Mesendoderm (in vitro differentiated cells): Measurements from ENCODE around the gene TTC12.
A peak's percentile ranks its signal among the peaks of the same experiment; 100 is the strongest.

Source experiments
- DNase-seq: peaks from one replicate; pipeline ENCODE4 v3.0.0; 2013
- H2AK5ac ChIP-seq: 2 replicates; pipeline ENCODE4 v1.6.1; 2013; ENCODE audit warnings: low read length, inconsistent platforms
- H2BK120ac ChIP-seq: 2 replicates; pipeline ENCODE4 v1.6.1; 2013; ENCODE audit warnings: low read depth, mild to moderate bottlenecking, low read length, moderate library complexity, mixed read lengths
- H2BK15ac ChIP-seq: replicated peaks from 2 replicates; pipeline ENCODE4 v1.6.1; 2013; ENCODE audit warnings: low read depth, mild to moderate bottlenecking, moderate library complexity
- H2BK5ac ChIP-seq: 2 replicates; pipeline ENCODE4 v1.6.1; 2013; ENCODE audit warnings: low read length, inconsistent platforms
- H3K18ac ChIP-seq: 2 replicates; pipeline ENCODE4 v1.6.1; 2013; ENCODE audit warnings: mild to moderate bottlenecking, low read length, mixed read lengths
- H3K23ac ChIP-seq: one replicate; pipeline ENCODE4 v1.6.1; 2013; ENCODE audit warnings: low read length
- H3K27ac ChIP-seq: 2 replicates; pipeline ENCODE4 v1.5.1; 2013; ENCODE audit warnings: low read depth, mild to moderate bottlenecking, inconsistent platforms, low read length, moderate library complexity
- H3K27me3 ChIP-seq: 2 replicates; pipeline ENCODE4 v1.6.1; 2013; ENCODE audit warnings: low read length, control low read depth, mild to moderate bottlenecking, inconsistent platforms; ENCODE audit not compliant: insufficient read depth, poor library complexity
- H3K36me3 ChIP-seq: 2 replicates; pipeline ENCODE4 v1.6.1; 2013; ENCODE audit warnings: low read length, inconsistent platforms; ENCODE audit not compliant: control insufficient read depth, insufficient read depth
- H3K4ac ChIP-seq: one replicate; pipeline ENCODE4 v1.6.1; 2013; ENCODE audit warnings: low read depth, mild to moderate bottlenecking, low read length, moderate library complexity
- H3K4me1 ChIP-seq: 2 replicates; pipeline ENCODE4 v1.6.1; 2013; ENCODE audit warnings: low read depth, low read length, inconsistent platforms; ENCODE audit not compliant: control insufficient read depth
- H3K4me2 ChIP-seq: 2 replicates; pipeline ENCODE4 v1.6.1; 2013; ENCODE audit warnings: low read length
- H3K4me3 ChIP-seq: 2 replicates; pipeline ENCODE4 v1.5.1; 2013; ENCODE audit warnings: mild to moderate bottlenecking, low read length
- H3K56ac ChIP-seq: one replicate; pipeline ENCODE4 v1.6.1; 2013; ENCODE audit warnings: low read length
- H3K79me1 ChIP-seq: 2 replicates; pipeline ENCODE4 v1.6.1; 2013; ENCODE audit warnings: low read length, inconsistent platforms
- H3K79me2 ChIP-seq: 2 replicates; pipeline ENCODE4 v1.6.1; 2013; ENCODE audit warnings: mild to moderate bottlenecking, low read length; ENCODE audit not compliant: control insufficient read depth, insufficient read depth
- H3K9ac ChIP-seq: 2 replicates; pipeline ENCODE4 v1.6.1; 2013; ENCODE audit warnings: low read length, inconsistent platforms
- H4K5ac ChIP-seq: one replicate; pipeline ENCODE4 v1.6.1; 2013; ENCODE audit warnings: low read length
- H4K8ac ChIP-seq: one replicate; pipeline ENCODE4 v1.6.1; 2013; ENCODE audit warnings: low read depth, mild to moderate bottlenecking, control low read depth, low read length, moderate library complexity
- WGBS: extraction: QIAGEN DNeasy Blood & Tissue Kit; methylation state at CpG from one replicate; pipeline ENCODE4 v1.1.7; 2013; ENCODE audit warnings: low lambda C conversion rate, missing lambda C conversion rate; ENCODE audit not compliant: insufficient coverage; ENCODE audit errors: extremely low coverage; 5-methylcytosine and 5-hydroxymethylcytosine counted together

TTC12 gene

DNA sequence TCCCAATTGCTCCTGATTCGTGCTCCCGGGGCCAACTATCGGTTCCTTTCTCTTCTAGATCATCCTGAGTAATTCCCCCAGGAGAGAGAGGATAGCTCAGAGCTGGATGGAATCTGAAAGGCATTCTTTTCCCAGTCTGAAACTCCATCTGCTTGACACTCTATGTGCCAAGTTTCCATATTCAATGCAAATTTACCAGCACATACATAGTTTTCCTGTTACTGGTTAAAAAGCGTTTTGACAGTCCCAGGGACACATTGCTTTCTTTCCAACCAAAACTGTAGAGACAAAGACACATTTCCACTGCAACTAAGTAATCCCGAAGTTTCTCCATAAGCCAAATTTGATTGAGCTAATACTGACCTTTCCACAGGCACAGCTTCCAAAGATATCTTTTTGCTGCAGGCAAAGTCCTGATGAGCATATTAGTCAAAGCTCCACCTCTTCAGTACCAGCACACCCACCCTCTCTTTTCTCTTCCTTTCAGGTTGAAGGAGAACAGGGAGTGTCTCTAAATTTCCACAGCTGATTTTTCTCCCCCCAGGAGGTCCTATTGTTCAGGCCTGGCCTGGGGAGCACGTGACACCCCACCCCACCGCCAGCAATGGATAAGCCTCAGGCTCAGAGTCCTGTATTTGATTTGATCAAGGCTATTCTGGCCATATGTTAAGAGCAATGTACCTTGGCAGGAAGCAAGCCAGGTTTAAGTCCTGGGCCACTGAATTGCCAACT lies 63.5 kb downstream of the TTC12 start:
- no peaks in the 10 kb centered on the region for H3K79me2 ChIP-seq
- H2AK5ac ChIP-seq = no peak overlapping the region
- WGBS = no CpG with 5 or more reads among the region's 7 CpGs
- no peak overlapping the region for H3K4me3 ChIP-seq
- no peak overlapping the region for H3K9ac ChIP-seq
- no peaks in the 10 kb centered on the region for H3K36me3 ChIP-seq
- no peak overlapping the region for H2BK5ac ChIP-seq
- no peak overlapping the region for H4K5ac ChIP-seq
- H3K4me2 ChIP-seq = no peak overlapping the region
- H2BK120ac ChIP-seq = no peak overlapping the region
- H2BK15ac ChIP-seq = no peak overlapping the region
- H3K79me1 ChIP-seq = no peaks in the 10 kb centered on the region
- peaks cover 12% of the 10 kb centered on the region for H3K4me1 ChIP-seq
- no peak overlapping the region for H4K8ac ChIP-seq
- H3K56ac ChIP-seq = peak overlapping the region; percentile 27
- H3K27me3 ChIP-seq = no peaks in the 10 kb centered on the region
- H3K27ac ChIP-seq = no peak overlapping the region
- peak; percentile 63 for DNase-seq
- H3K18ac ChIP-seq = no peak overlapping the region
- no peak overlapping the region for H3K4ac ChIP-seq
- H3K23ac ChIP-seq = no peak overlapping the region

DNA sequence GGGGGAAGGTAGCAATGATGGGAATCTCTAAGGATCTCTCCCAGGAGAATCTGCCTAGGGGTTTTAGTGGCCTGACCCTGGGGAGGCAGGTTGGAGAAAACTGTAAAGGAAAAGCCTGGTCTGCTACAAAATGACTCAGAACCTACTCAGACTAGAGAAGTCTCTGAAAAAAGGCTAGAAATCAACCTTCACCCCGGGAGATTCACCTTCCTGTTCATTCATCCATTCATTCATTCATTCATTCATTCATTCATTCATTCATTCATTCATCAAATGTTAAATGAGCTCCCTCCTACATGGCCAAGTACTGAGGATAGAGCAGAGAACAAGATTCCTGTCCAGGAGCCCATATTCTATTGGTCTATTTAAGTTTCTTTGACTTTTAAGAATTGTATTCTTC lies 64.3 kb downstream of the TTC12 start:
- Histone ChIP-seq H3K79me2 (no peaks in the 10 kb centered on the region), H3K56ac (no peak overlapping the region), H3K9ac (no peak overlapping the region), H4K8ac (no peak overlapping the region), H2AK5ac (no peak overlapping the region), H2BK15ac (no peak overlapping the region), H3K18ac (no peak overlapping the region), H2BK120ac (no peak overlapping the region), H3K4me2 (no peak overlapping the region), H4K5ac (no peak overlapping the region), H3K23ac (no peak overlapping the region), H3K27me3 (no peaks in the 10 kb centered on the region), H3K4me1 (peaks cover 12% of the 10 kb centered on the region), H3K4me3 (no peak overlapping the region), H3K4ac (no peak overlapping the region), H2BK5ac (no peak overlapping the region), H3K36me3 (no peaks in the 10 kb centered on the region), H3K79me1 (no peaks in the 10 kb centered on the region), H3K27ac (no peak overlapping the region)
- no peak for DNase-seq
- WGBS = no CpG with 5 or more reads among the region's 1 CpG

DNA sequence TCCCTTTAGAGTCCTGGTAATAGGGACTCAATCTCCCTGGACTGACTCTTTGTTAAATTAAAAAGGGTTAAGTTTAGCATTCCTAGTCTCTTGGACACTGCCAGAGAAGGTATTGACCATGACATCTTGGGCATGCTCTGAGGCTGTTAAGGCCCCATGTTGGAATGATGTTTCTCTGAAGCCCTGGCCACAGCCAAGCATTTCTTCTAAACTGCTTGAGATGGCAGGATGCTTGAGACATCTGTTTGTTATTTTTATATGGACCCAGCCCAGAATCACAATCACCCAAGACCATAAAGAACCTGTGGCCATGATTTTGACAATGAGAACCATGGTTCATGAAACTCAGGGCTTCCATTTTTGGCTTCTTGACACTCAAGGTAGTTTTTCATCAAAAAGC lies 67.7 kb downstream of the TTC12 start:
- Histone ChIP-seq H3K18ac (no peak overlapping the region), H3K4me1 (peaks cover 11% of the 10 kb centered on the region), H3K56ac (no peak overlapping the region), H3K9ac (no peak overlapping the region), H3K27ac (no peak overlapping the region), H2AK5ac (no peak overlapping the region), H2BK120ac (no peak overlapping the region), H3K4me2 (no peak overlapping the region), H4K5ac (no peak overlapping the region), H3K23ac (peak overlapping the region; percentile 52), H3K36me3 (no peaks in the 10 kb centered on the region), H3K4me3 (no peak overlapping the region), H4K8ac (no peak overlapping the region), H3K79me2 (no peaks in the 10 kb centered on the region), H2BK15ac (no peak overlapping the region), H2BK5ac (no peak overlapping the region), H3K4ac (no peak overlapping the region), H3K79me1 (no peaks in the 10 kb centered on the region), H3K27me3 (no peaks in the 10 kb centered on the region)
- DNase-seq = no peak

DNA sequence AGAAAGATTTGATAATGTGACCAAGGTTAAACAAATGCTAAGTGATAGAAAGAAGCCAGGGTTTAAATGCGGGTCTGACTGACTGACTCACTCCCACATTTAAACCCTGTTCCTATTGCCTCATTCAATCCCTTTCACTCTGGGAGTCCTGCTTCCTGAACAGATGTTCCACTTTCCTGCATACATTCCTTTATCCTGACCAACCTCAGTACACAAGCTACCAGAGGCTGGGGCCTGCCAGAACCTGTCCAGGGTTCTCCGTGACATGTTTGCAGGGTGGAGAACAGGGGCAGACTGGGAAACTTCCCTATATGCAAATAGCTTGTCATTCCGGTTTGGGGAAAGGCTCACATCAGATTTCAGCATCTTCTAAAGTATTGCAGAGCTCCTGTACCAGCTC lies 70.2 kb downstream of the TTC12 start:
- no peak overlapping the region for H3K9ac ChIP-seq
- DNase-seq = peak; percentile 28
- no peak overlapping the region for H4K8ac ChIP-seq
- H3K27me3 ChIP-seq = no peaks in the 10 kb centered on the region
- no peak overlapping the region for H3K56ac ChIP-seq
- H3K27ac ChIP-seq = no peak overlapping the region
- H3K4me3 ChIP-seq = no peak overlapping the region
- WGBS = no CpG with 5 or more reads among the region's 3 CpGs
- H3K36me3 ChIP-seq = no peaks in the 10 kb centered on the region
- peaks cover 12% of the 10 kb centered on the region for H3K4me1 ChIP-seq
- no peak overlapping the region for H2BK5ac ChIP-seq
- H3K79me2 ChIP-seq = no peaks in the 10 kb centered on the region
- H3K18ac ChIP-seq = no peak overlapping the region
- H3K4me2 ChIP-seq = no peak overlapping the region
- no peak overlapping the region for H2AK5ac ChIP-seq
- H2BK120ac ChIP-seq = no peak overlapping the region
- no peaks in the 10 kb centered on the region for H3K79me1 ChIP-seq
- H3K4ac ChIP-seq = no peak overlapping the region
- no peak overlapping the region for H3K23ac ChIP-seq
- no peak overlapping the region for H2BK15ac ChIP-seq
- no peak overlapping the region for H4K5ac ChIP-seq

DNA sequence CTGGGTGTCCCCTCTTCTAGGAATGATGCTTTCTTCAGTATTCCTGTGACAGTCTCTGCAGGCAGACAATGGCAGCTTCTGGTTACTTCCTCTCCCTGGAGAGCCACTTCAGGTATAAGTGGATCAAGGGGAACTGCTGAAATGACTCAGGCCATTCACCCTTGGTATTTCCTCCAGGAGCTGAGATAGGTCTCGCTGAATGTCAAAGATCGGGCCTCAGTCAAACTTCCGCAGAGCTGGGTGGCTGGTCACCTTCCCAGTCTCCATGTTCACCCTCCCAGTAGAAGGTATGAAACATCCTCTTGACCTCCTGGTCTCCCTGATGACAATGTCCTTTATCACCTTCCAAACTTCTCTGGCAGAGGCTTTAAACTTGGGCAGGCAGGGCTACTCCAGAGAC lies 71.4 kb downstream of the TTC12 start:
- Histone ChIP-seq H3K79me1 (no peaks in the 10 kb centered on the region), H4K8ac (no peak overlapping the region), H2BK120ac (no peak overlapping the region), H3K18ac (no peak overlapping the region), H3K36me3 (no peaks in the 10 kb centered on the region), H3K27me3 (no peaks in the 10 kb centered on the region), H2BK5ac (no peak overlapping the region), H3K9ac (no peak overlapping the region), H3K56ac (no peak overlapping the region), H3K4me2 (no peak overlapping the region), H3K4me3 (no peak overlapping the region), H3K27ac (no peak overlapping the region), H3K79me2 (no peaks in the 10 kb centered on the region), H3K4me1 (peaks cover 17% of the 10 kb centered on the region), H2BK15ac (no peak overlapping the region), H4K5ac (no peak overlapping the region), H3K4ac (no peak overlapping the region), H2AK5ac (no peak overlapping the region), H3K23ac (no peak overlapping the region)
- DNase-seq = no peak
- WGBS = no CpG with 5 or more reads among the region's 3 CpGs

DNA sequence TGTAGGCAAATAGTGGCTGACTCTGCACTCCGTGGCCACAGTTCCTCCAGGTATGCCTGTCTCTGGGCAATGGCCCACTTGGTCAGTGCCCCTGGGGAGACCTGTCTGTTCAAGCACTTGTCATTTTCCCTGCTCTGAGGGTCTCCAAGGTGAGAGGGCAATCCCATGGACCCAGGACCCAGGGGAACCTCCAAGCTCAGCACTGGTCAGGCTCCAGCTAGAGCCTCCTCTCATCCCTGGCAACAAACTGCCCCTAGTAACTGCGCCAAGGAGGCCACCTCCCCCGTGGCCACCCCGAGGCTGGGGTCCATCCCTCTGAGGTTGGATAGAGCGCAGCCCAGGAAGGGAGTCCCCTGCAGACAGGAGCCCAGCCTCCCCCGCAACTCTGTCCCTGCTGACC lies 72.5 kb downstream of the TTC12 start:
- WGBS = no CpG with 5 or more reads among the region's 6 CpGs
- H3K4me2 ChIP-seq = no peak overlapping the region
- H4K8ac ChIP-seq = no peak overlapping the region
- no peaks in the 10 kb centered on the region for H3K79me1 ChIP-seq
- H3K79me2 ChIP-seq = no peaks in the 10 kb centered on the region
- DNase-seq = no peak
- no peak overlapping the region for H3K4ac ChIP-seq
- no peak overlapping the region for H3K4me3 ChIP-seq
- H3K36me3 ChIP-seq = no peaks in the 10 kb centered on the region
- H2BK120ac ChIP-seq = no peak overlapping the region
- H2BK15ac ChIP-seq = no peak overlapping the region
- no peak overlapping the region for H3K27ac ChIP-seq
- H3K18ac ChIP-seq = no peak overlapping the region
- H3K4me1 ChIP-seq = peaks cover 17% of the 10 kb centered on the region
- no peak overlapping the region for H2BK5ac ChIP-seq
- H3K56ac ChIP-seq = peak overlapping the region; percentile 37
- no peak overlapping the region for H3K23ac ChIP-seq
- H4K5ac ChIP-seq = no peak overlapping the region
- H3K27me3 ChIP-seq = no peaks in the 10 kb centered on the region
- H2AK5ac ChIP-seq = no peak overlapping the region
- H3K9ac ChIP-seq = no peak overlapping the region
